ENCODE results near the gene TAOK3. TPM values are rescaled to one million over a fixed set of nuclear protein-coding genes. Genes with fewer than 3 reads are reported as not detected.

The TAOK3 gene
- total RNA-seq, 3 donors from 2014 or later (not counting 1 experiment from before 2014, with no cell fraction given), result 155 to 166 (median 157) TPM

DNA sequence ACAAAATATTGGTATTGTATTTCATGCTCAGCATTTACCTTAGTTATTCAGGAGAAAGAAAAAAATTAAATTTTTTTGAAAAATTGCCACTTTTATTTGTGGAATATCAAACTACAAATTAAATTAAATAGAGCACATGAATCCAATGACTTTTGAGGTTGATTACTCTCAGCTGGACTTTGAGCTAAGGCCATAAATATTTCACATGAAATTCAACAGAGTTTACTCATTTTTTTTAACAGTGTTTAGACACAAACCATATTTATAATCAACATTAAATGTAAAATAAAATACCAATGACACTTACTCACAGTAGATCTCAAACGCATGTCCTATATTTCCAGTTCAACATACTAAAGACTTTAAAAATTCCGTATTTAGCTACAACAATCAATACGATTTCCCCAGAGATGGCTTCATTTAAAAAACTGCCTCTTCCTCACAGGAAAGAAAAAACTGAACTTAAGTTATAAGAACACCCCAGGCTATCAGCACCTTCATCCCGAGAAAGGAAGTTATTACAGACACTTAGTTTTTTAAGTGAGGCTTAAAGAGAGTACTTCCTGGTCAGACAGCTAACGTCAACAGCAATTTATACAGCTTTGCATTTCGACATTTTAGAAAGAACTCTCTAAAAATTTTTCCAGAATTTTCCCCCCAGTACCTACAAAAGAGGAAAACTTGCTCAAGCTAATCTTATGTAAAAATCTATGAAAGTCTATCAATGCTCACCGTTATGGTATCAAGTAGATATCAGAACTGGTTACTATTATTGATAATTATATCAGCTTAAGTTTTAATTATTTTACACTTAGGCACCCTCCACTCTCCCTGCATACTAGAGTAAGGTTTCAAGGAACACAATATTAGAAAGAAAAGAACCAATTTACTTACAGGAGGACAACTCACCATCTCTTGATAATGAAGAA is 13.8 kb downstream of the TAOK3 start:
- peak overlapping the region; percentile 85 for H3K27ac ChIP-seq (ENCODE audit: low read length)
- H3K36me3 ChIP-seq (ENCODE audit: control insufficient read depth, insufficient read depth, low read length), result no peaks in the 10 kb centered on the region
- no peaks in the 10 kb centered on the region for H3K9me3 ChIP-seq (ENCODE audit: control insufficient read depth, insufficient read depth, low read length)
- peak in 1 of 2 donors; percentile 49 for DNase-seq
- H3K4me1 ChIP-seq (ENCODE audit: control insufficient read depth, insufficient read depth, low read length), result peaks cover 19% of the 10 kb centered on the region
- intact Hi-C loops (cut with micrococcal nuclease), result loop anchor here (5.0 kb wide), 1 partner anchor 52 kb away; no protein-coding TSS in a partner anchor
- H3K27me3 Mint-ChIP-seq (ENCODE audit: low read depth in 2 of 2), result no peaks in the 10 kb centered on the region
- H3K27ac Mint-ChIP-seq, result peak overlapping the region; percentile 90 to 91
- peak; percentile 33 to 64 (median 57) for ATAC-seq
- H3K36me3 Mint-ChIP-seq, result no peaks in the 10 kb centered on the region
- H3K9me3 Mint-ChIP-seq, result no peaks in the 10 kb centered on the region
- peak overlapping the region; percentile 96 for H3K4me3 Mint-ChIP-seq
- no peak for TF ChIP-seq CTCF (IDR thresholded peaks at IDR 0.05)
- peak overlapping the region; percentile 73 for H3K4me3 ChIP-seq (ENCODE audit: low read length)
- H3K27me3 ChIP-seq (ENCODE audit: control insufficient read depth, insufficient read depth, low read length), result no peaks in the 10 kb centered on the region
- peaks cover 53 to 67% of the 10 kb centered on the region in 2 donors for H3K4me1 Mint-ChIP-seq
- WGBS (ENCODE audit: insufficient coverage), result 1% methylated on average over 5 of the region's 7 CpGs

GRCh38 chr12:118358008-118358359 is 14.7 kb downstream of the TAOK3 start:
- DNase-seq (no peak), ATAC-seq (no peak)
- peak overlapping the region; percentile 90 to 91 for H3K27ac Mint-ChIP-seq
- intact Hi-C loops (cut with micrococcal nuclease), result loop anchor here (5.0 kb wide), 1 partner anchor 51 kb away; no protein-coding TSS in a partner anchor
- no peaks in the 10 kb centered on the region for H3K27me3 Mint-ChIP-seq (ENCODE audit: low read depth in 2 of 2)
- H3K27me3 ChIP-seq (ENCODE audit: control insufficient read depth, insufficient read depth, low read length), result no peaks in the 10 kb centered on the region
- no peak for TF ChIP-seq CTCF (IDR thresholded peaks at IDR 0.05)
- H3K9me3 ChIP-seq (ENCODE audit: control insufficient read depth, insufficient read depth, low read length), result no peaks in the 10 kb centered on the region
- H3K36me3 ChIP-seq (ENCODE audit: control insufficient read depth, insufficient read depth, low read length), result no peaks in the 10 kb centered on the region
- H3K9me3 Mint-ChIP-seq, result no peaks in the 10 kb centered on the region
- H3K4me1 ChIP-seq (ENCODE audit: control insufficient read depth, insufficient read depth, low read length), result peaks cover 19% of the 10 kb centered on the region
- WGBS (ENCODE audit: insufficient coverage), result no CpG with 5 or more reads among the region's 1 CpG
- peak overlapping the region; percentile 73 for H3K4me3 ChIP-seq (ENCODE audit: low read length)
- peak overlapping the region; percentile 96 for H3K4me3 Mint-ChIP-seq
- no peaks in the 10 kb centered on the region for H3K36me3 Mint-ChIP-seq
- H3K27ac ChIP-seq (ENCODE audit: low read length), result peak overlapping the region; percentile 85
- peaks cover 53 to 69% of the 10 kb centered on the region in 2 donors for H3K4me1 Mint-ChIP-seq

DNA sequence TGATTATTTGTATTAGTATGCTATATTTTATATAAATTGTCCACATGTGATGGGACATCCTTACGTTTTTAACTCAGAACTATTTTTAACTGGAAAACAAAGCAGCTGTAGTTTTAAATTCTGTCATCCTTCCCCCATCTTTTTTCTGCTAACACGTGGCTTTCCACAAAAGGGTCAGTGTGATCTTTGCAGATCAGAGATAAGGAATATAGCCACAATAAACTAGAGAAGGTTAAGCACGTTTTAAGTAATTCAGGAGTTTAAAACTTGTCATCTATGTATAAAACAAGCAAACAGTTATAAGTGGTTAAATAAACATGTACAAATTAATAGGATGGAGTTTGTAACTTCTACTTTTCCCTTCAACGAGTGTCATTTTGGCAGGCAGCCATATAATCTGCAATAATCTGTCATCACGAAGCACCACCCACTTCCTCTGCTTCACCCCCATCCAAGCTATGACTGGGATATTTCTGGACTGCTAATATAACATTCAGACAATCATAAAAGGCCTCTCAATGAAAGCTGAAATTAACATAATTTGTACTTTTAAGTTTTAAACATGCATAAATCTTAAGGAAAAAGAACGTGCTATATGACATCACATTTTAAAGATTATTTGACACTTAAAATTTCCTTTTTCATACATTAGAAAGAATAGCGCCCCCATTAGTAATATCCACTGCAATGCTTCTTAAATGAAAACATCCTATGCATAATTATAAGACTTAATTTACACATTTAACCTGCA is 15.3 kb downstream of the TAOK3 start:
- Histone ChIP-seq H3K27ac (ENCODE audit: low read length) (peak overlapping the region; percentile 70), H3K4me1 (ENCODE audit: control insufficient read depth, insufficient read depth, low read length) (peaks cover 19% of the 10 kb centered on the region), H3K9me3 (ENCODE audit: control insufficient read depth, insufficient read depth, low read length) (no peaks in the 10 kb centered on the region), H3K27me3 (ENCODE audit: control insufficient read depth, insufficient read depth, low read length) (no peaks in the 10 kb centered on the region), H3K36me3 (ENCODE audit: control insufficient read depth, insufficient read depth, low read length) (no peaks in the 10 kb centered on the region), H3K4me3 (ENCODE audit: low read length) (peak overlapping the region; percentile 73)
- 5% methylated on average over 4 of the region's 7 CpGs for WGBS (ENCODE audit: insufficient coverage)
- Mint-ChIP-seq H3K27ac (peak overlapping the region; percentile 90 to 91), H3K36me3 (no peaks in the 10 kb centered on the region), H3K27me3 (ENCODE audit: low read depth in 2 of 2) (no peaks in the 10 kb centered on the region), H3K9me3 (no peaks in the 10 kb centered on the region), H3K4me3 (peak overlapping the region; percentile 96), H3K4me1 (peaks cover 57 to 70% of the 10 kb centered on the region in 2 donors)
- intact Hi-C loops (cut with micrococcal nuclease), result loop anchor here (1.0 to 5.0 kb wide), 2 partner anchors 16 to 50 kb away; no protein-coding TSS in a partner anchor
- DNase-seq (peak; percentile 30 to 84), ATAC-seq (peak; percentile 77 to 84 (median 81))
- peak; percentile 59 for TF ChIP-seq CTCF (IDR thresholded peaks at IDR 0.05)

Measured in natural killer cell (primary cell).